Central memory CD4-positive, alpha-beta T cell (primary cell): ENCODE measurements around the gene MYOT.
"Not testable (repeated sequence)": the region's sequence is repeated elsewhere in the genome, so short reads cannot be mapped to it uniquely, and the experiment has no call there.

Experiments
- DNase-seq: peaks from one replicate; pipeline ENCODE4 v3.0.0; 2022

Gene MYOT

GRCh38 chr5:137856916-137857862 lies 10.5 kb upstream of the MYOT start:
- DNase-seq, result no peak

GRCh38 chr5:137858223-137858916 lies 9.3 kb upstream of the MYOT start:
- DNase-seq, result no peak

GRCh38 chr5:137858954-137859353 lies 8.7 kb upstream of the MYOT start:
- no peak for DNase-seq

GRCh38 chr5:137862251-137862650 lies 5.4 kb upstream of the MYOT start:
- no peak for DNase-seq

GRCh38 chr5:137863653-137864052 lies 4.0 kb upstream of the MYOT start:
- DNase-seq, result not testable (repeated sequence)

GRCh38 chr5:137866541-137867388 lies 895 bp upstream of the MYOT start:
- no peak for DNase-seq

GRCh38 chr5:137870647-137871339 lies 3.1 kb downstream of the MYOT start:
- DNase-seq, result no peak

- no peak for DNase-seq
Observed at GRCh38 chr5:137871571-137871970, 3.9 kb downstream of the MYOT start.

- no peak for DNase-seq
Observed at GRCh38 chr5:137872466-137872865, 4.8 kb downstream of the MYOT start.

GRCh38 chr5:137876101-137876500 lies 8.4 kb downstream of the MYOT start:
- DNase-seq, result no peak

GRCh38 chr5:137880313-137880712 lies 12.7 kb downstream of the MYOT start:
- DNase-seq, result no peak

GRCh38 chr5:137887831-137888230 lies 20.2 kb downstream of the MYOT start:
- no peak for DNase-seq

- DNase-seq, result no peak
Observed at GRCh38 chr5:137888466-137888862, 20.8 kb downstream of the MYOT start.

- peak; percentile 77 for DNase-seq
Observed at GRCh38 chr5:137888863-137889759, 21.5 kb downstream of the MYOT start, which contains the start of gene PKD2L2. TSS of gene PKD2L2 (plus strand) at chr5:137889457. CDS start at chr5:137889492, 35 bp downstream.

GRCh38 chr5:137890845-137891244 lies 23.2 kb downstream of the MYOT start:
- no peak for DNase-seq

GRCh38 chr5:137891849-137892248 lies 24.2 kb downstream of the MYOT start:
- no peak for DNase-seq

- DNase-seq, result no peak
Observed at GRCh38 chr5:137894586-137894985, 26.9 kb downstream of the MYOT start.

- DNase-seq, result no peak
Observed at GRCh38 chr5:137896560-137896959, 28.9 kb downstream of the MYOT start.

- no peak for DNase-seq
Observed at GRCh38 chr5:137899493-137899892, 31.8 kb downstream of the MYOT start.

- no peak for DNase-seq
Observed at GRCh38 chr5:137901011-137901817, 33.6 kb downstream of the MYOT start.
